Right cardiac atrium (tissue), 5 donors: ENCODE measurements around the gene DPF1. TPM values are rescaled to one million over a fixed set of nuclear protein-coding genes. Genes with fewer than 3 reads are reported as not detected.
A peak's percentile ranks its signal among the peaks of the same experiment; 100 is the strongest.
"Not testable (repeated sequence)": the region's sequence is repeated elsewhere in the genome, so short reads cannot be mapped to it uniquely, and the experiment has no call there.

Experiments
- ATAC-seq, 2 donors: fragments of 200-7000 bp; cut with Tn5 transposase; one replicate each; pipeline versions ENCODE4 v1.8.0 to v1.9.1; 2020; ENCODE audit warnings: moderate library complexity in 2 of 2, mild to moderate bottlenecking in 1 of 2
- DNase-seq, 3 donors: peaks; one replicate each; pipeline ENCODE4 v3.0.0-alpha.2; 2020
- H3K27ac ChIP-seq: one replicate; pipeline ENCODE4 v1.5.1; 2013; ENCODE audit warnings: mild to moderate bottlenecking, low read length, control low read depth, moderate library complexity
- H3K27me3 ChIP-seq: one replicate; pipeline ENCODE4 v1.6.1; 2013; ENCODE audit not compliant: control insufficient read depth, insufficient read depth
- H3K4me1 ChIP-seq: one replicate; pipeline ENCODE4 v1.6.1; 2013; ENCODE audit warnings: low read length; ENCODE audit not compliant: control insufficient read depth, insufficient read depth
- H3K4me3 ChIP-seq: one replicate; pipeline ENCODE4 v1.5.1; 2013; ENCODE audit warnings: low read length, control low read depth
- H3K9me3 ChIP-seq: one replicate; pipeline ENCODE4 v1.6.1; 2013; ENCODE audit warnings: low read length; ENCODE audit not compliant: control insufficient read depth
- WGBS: extraction: QIAGEN DNeasy Blood & Tissue Kit; methylation state at CpG from one replicate; pipeline ENCODE4 v1.1.7; 2013; 5-methylcytosine and 5-hydroxymethylcytosine counted together
- intact Hi-C, 4 donors: fragments of 100-400 bp; cut with DNase I; formaldehyde crosslinking; loops; one replicate each; pipeline versions ENCODE4 v1.11.0 to v1.14.0; 2022 to 2023
- polyA plus RNA-seq: library from polyadenylated mRNA; stranded (reverse); fragments of 200-250 nt; gene quantifications from one replicate; pipeline ENCODE4 v1.2.3, GENCODE V29; 2013
- total RNA-seq, 4 donors: library from RNA; stranded (reverse); fragmentation: NEBNext Ultra II Directional; extraction: Animal tissue kit (Norgen Biotek cat#: 25700); gene quantifications; one replicate each; pipeline ENCODE4 v1.2.1, GENCODE V29; 2021
- donor health status: healthy with polysubstance abuse.
- donor health status: DM: no; HTN: yes; CAD: no.
- donor health status: DM: no; HTN: no; CAD: no.
- donor health status: DM: no; HTN: yes; CAD: no; lungs with severe emphysema.
- donor health status: DM: yes; HTN: yes; CAD: no.

The DPF1 gene
- total and polyA plus RNA-seq, 5 donors = 0.09 to 0.36 TPM; not detected in 3

DNA sequence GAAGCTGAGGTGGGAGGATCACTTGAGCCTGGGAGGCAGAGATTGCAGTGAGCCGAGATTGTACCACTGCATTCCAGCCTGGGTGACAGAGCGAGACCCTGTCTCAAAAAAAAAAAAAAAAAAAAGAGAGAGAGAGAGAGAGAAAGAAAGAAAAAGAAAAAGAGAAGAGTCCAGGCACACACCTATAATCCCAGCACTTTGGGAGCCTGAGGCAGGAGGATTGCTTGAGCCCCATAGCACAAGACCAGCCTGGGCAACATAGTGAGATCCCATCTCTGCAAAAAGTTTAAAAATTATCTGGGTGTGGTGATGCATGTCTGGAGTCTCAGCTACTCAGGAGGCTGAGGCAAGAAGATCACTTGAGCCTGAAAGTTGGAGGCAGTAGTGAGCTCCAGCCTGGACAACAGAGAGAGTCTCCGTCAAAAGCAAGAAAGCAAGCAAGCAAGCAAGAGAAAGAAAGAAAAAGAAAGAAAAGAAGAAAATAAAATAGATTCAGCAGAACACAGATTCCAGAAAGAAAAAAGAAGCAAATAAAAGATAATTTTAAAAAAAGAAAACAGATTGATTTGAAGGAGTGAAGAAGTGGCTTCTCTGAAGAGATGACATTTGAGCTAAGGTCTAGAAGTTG lies 6.6 kb upstream of the DPF1 start:
- not testable (repeated sequence) for H3K27ac ChIP-seq, H3K27me3 ChIP-seq, H3K4me3 ChIP-seq, H3K4me1 ChIP-seq, DNase-seq, ATAC-seq, H3K9me3 ChIP-seq
- intact Hi-C loops = loop anchor here in 2 of 4 donors (5.0 to 10.0 kb wide), 2 partner anchors 86 to 328 kb away; no protein-coding TSS in a partner anchor
- WGBS = 64% methylated on average over 3 of the region's 3 CpGs

DNA sequence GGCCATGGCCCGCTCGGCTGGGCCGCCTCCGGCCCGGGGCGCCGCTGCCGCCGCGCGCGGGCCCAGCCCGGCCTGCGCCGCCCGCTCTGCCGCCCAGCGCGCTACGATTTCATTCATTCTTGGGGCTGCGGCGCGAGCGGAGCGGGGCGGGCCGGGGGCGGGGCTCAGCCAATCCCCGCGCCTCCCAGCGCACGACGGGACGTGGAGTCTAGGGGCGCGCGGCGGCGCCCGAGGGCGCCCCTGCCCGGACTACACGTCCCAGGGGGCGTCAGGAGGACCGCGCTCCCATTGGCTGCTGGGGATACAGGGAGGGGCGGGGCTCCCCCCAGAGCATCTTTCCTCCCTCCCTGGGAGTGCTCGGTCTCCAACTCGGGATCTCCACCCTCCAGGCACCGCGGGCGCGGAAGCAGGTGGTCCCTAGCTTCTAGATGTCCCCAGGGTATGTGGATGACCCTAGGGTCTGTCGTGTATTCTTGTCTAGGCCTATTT lies 5.6 kb upstream of the DPF1 start:
- under 1% methylated on average over 54 of the region's 54 CpGs for WGBS
- Histone ChIP-seq H3K9me3 (no peaks in the 10 kb centered on the region), H3K4me3 (peak overlapping the region; percentile 27), H3K27me3 (no peaks in the 10 kb centered on the region), H3K27ac (no peak overlapping the region), H3K4me1 (no peaks in the 10 kb centered on the region)
- ATAC-seq (peak; percentile 81 to 84), DNase-seq (peak; percentile 67 to 86 (median 81))
- intact Hi-C loops = loop anchor here in 3 of 4 donors (5.0 to 10.0 kb wide), 2 partner anchors 85 to 327 kb away; no protein-coding TSS in a partner anchor

DNA sequence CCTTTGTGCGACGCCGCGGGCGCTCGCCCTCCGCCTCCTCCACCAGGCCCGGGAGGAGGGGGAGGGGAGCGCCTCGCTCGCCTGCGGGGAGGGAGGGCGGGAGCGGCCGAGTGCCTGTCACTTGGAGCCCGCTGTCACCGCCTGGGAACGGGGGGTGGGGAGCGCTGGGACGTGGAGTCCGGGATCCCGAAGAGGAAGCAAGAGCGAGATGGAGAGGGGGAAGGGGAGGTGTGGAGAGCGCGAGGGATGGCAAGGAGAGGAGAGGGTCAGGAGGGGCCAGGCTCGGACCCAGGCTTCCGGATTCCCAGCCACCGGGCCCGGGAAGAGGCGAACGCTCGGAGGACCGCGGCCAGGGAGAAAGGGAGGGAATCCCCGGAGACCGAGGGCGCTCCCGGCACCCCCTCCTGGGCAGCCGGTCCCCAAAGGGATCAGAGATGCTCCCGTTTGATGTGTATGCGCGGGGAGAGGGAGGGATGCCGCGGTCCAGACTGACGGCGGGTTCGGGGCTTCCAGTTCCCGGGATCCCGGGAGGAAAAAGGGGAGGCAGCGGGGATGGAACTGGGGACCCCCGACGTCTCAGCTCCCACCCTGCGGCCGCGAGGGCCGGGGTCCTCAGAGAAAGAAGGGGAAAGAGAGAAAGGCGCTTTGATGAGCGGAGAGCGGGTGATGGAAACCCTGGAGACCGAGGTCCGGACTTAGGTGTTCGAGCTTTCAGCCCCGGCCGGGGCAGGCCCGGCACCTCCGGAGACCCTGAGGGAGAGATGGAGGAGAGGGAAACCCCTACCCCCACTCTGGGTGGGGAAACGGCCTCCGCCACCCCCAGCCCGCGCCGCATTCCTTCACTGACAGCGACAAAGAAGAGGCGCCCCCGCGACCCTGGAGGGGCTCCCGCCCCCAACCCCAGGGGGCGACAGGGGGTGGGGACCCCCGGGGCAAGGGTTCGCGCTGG lies 4.7 kb upstream of the DPF1 start:
- Histone ChIP-seq H3K4me1 (no peaks in the 10 kb centered on the region), H3K9me3 (no peaks in the 10 kb centered on the region), H3K4me3 (peak overlapping the region; percentile 27), H3K27ac (no peak overlapping the region), H3K27me3 (no peaks in the 10 kb centered on the region)
- DNase-seq (no peak), ATAC-seq (no peak)
- intact Hi-C loops = loop anchor here in 1 of 4 donors (10.0 kb wide), 1 partner anchor 84 kb away; no protein-coding TSS in a partner anchor
- under 1% methylated on average over 79 of the region's 80 CpGs for WGBS

DNA sequence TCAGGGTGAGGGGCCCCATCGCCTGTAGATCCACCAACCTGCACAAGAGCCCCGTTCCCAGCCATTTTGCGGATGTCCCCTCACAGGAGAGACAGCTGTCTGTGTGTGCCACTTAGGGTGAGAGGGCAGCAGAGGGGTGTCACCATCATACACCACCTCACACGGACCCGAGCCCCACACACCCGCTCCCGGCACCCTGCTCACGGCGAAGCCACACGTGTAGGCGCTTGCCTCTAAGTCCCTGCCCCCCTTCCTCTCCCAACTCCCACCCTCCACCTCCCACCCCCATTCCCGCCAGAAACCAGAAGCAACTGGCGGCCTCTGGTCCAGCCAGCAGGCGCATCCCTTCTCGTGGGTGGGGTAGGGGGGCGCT lies 4.0 kb upstream of the DPF1 start:
- Histone ChIP-seq H3K27me3 (no peaks in the 10 kb centered on the region), H3K9me3 (no peaks in the 10 kb centered on the region), H3K4me1 (no peaks in the 10 kb centered on the region), H3K4me3 (no peak overlapping the region), H3K27ac (no peak overlapping the region)
- intact Hi-C loops = loop anchor here in 1 of 4 donors (10.0 kb wide), 1 partner anchor 83 kb away; no protein-coding TSS in a partner anchor
- ATAC-seq (no peak), DNase-seq (no peak)
- 29% methylated on average over 16 of the region's 16 CpGs for WGBS

DNA sequence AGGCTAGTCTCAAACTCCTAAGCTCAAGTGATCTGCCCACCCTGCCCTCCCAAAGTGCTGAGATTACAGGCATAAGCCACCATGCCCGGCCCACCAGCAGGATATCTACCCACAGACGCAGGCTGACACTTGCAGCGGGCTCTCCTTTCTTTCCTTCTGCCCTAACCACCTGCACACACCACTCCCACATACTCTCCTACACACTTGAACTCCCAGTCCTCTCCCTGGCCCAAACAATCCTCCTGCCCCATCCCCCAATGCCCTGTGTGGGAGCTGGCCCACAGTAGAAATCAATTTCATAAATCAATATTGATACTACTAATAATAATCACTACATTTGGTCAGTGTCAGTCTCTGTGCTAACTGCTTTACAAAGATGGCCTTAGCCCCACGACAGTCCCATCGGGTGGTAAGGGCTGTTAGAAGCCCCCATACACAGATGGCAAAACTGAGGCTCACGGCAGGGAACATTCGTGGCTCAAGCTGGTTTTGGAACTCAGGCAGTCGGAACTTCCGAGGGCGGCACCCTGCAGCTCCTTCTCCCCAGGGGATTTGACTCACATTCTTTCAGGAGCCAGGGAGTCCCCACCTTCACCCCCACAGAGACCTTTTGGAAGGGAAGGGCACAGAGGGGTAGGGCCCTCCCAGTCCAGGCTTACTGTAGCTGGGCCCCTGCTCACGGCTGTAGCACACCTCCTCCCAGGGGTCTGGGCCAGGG lies 3.4 kb upstream of the DPF1 start:
- no peaks in the 10 kb centered on the region for H3K27me3 ChIP-seq
- H3K9me3 ChIP-seq = no peaks in the 10 kb centered on the region
- no peaks in the 10 kb centered on the region for H3K4me1 ChIP-seq
- H3K4me3 ChIP-seq = no peak overlapping the region
- WGBS = 75% methylated on average over 11 of the region's 11 CpGs
- H3K27ac ChIP-seq = no peak overlapping the region
- DNase-seq = no peak
- intact Hi-C loops = loop anchor here in 1 of 4 donors (10.0 kb wide), 1 partner anchor 83 kb away; no protein-coding TSS in a partner anchor
- no peak for ATAC-seq

DNA sequence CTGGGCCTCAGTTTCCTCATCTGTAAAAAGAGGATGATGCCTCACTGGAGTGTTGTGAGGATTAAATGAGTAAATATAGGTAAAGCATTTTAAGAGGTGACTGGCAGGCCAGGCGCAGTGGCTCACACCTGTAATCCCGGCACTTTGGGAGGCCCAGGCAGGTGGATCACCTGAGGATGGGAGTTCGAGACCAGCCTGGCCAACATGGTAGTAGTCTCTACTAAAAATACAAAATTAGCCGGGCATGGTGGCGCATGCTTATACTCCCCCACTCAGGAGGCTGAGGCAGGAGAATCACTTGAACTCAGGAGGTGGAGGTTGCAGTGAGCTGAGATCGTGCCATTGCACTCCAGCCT lies 819 bp upstream of the DPF1 start:
- DNase-seq = peak in 1 of 3 donors; percentile 3
- not testable (repeated sequence) for H3K4me1 ChIP-seq, H3K9me3 ChIP-seq, H3K4me3 ChIP-seq, H3K27ac ChIP-seq, ATAC-seq, H3K27me3 ChIP-seq
- intact Hi-C loops = loop anchor here in 2 of 4 donors (5.0 to 10.0 kb wide), 2 partner anchors 73 to 80 kb away; no protein-coding TSS in a partner anchor
- 94% methylated on average over 6 of the region's 6 CpGs for WGBS

DNA sequence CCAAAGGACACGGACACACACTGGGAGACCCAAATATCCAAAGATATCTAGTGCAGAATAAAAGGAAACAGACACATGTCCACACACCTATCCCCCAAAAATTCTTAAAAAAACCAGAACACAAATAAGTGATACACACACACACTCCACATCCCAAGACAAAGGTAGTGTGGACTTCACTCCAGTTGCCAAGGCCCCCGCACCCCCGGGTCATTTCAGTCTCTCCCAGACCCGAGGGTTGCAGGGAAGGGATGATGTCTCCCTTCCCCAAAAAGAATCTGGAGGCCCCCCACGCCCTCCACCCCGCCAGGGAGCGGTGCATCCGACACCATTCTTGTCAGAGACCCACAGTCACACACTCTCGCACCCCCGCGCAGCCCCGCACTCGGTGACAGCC lies 407 bp downstream of the DPF1 start:
- Histone ChIP-seq H3K27ac (no peak overlapping the region), H3K4me3 (peak overlapping the region; percentile 45), H3K4me1 (no peaks in the 10 kb centered on the region), H3K9me3 (no peaks in the 10 kb centered on the region), H3K27me3 (no peaks in the 10 kb centered on the region)
- DNase-seq (no peak), ATAC-seq (no peak)
- 10% methylated on average over 13 of the region's 13 CpGs for WGBS
- intact Hi-C loops = loop anchor here in 2 of 4 donors (5.0 to 10.0 kb wide), 2 partner anchors 71 to 79 kb away; no protein-coding TSS in a partner anchor

DNA sequence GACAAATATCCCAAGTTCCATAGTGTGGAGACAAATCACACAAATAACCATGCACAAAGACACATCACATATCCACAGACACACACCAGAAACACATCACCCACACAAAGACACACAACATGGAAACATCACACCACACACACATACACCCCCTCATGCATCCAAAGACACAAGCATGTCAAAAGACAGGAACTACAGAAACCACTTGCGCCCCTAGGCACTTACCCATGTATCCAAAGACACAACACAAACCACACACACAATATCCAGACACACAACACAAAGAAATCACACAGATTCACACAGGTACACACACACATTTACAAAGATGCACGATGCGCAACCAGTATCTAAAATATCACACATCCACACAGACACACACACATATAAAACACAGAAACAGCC lies 901 bp downstream of the DPF1 start:
- DNase-seq (no peak), ATAC-seq (no peak)
- H3K27ac ChIP-seq = no peak overlapping the region
- H3K9me3 ChIP-seq = no peaks in the 10 kb centered on the region
- WGBS = 94% methylated on average over 3 of the region's 3 CpGs
- H3K27me3 ChIP-seq = no peaks in the 10 kb centered on the region
- no peaks in the 10 kb centered on the region for H3K4me1 ChIP-seq
- no peak overlapping the region for H3K4me3 ChIP-seq
- intact Hi-C loops = loop anchor here in 2 of 4 donors (5.0 to 10.0 kb wide), 2 partner anchors 71 to 78 kb away; no protein-coding TSS in a partner anchor

DNA sequence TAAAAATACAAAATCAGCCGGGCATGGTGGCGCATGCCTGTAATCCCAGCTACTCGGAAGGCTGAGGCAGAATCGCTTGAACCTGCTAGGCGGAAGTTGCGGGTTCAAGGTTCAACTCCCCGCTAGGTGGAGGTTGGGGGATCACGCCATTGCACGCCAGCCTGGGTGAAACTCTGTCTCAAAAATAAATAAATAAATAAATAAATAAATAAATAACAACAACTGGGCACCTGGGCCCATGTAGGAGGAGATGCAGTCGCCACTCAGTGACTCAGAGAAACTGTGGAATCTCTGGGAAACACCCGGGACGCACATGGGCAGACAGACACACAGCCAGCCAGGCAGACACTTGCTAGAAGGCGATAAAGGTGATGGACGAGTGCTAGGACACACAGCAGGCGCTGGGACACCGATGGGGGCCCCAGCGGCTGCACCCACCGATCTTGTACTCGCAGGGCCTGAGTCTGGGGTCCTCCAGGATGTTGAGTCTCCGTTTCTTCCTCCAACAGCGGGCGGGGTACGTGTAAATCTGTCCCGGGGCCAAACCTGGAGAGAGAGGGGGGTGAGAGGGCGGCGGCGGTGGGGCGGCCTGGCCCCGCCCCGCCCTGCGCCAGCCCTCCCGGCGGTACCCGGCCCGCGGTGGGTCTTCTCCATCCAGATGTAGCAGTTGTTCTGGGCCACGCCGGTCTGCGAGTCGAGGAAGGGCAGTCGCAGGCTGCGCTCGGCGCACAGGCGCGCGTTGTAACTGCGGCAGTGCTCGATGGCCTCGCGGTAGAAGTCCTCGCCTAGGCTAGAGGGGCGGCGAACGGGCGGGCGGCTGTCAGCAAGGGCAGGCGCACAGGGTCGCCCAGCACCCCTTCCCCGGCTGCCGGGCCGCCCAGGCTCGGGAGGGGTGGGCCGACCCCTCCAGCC lies 1.8 kb downstream of the DPF1 start:
- DNase-seq (no peak), ATAC-seq (no peak)
- no peak overlapping the region for H3K27ac ChIP-seq
- no peak overlapping the region for H3K4me3 ChIP-seq
- intact Hi-C loops = loop anchor here in 2 of 4 donors (5.0 to 10.0 kb wide), 2 partner anchors 70 to 77 kb away; no protein-coding TSS in a partner anchor
- WGBS = 63% methylated on average over 64 of the region's 64 CpGs
- no peaks in the 10 kb centered on the region for H3K9me3 ChIP-seq
- H3K27me3 ChIP-seq = no peaks in the 10 kb centered on the region
- no peaks in the 10 kb centered on the region for H3K4me1 ChIP-seq
